HT-29 (cell line): Measurements from ENCODE around the gene DIS3L2. TPM values are rescaled to one million over a fixed set of nuclear protein-coding genes. Genes with fewer than 3 reads are reported as not detected.
"Not testable (repeated sequence)": the region's sequence is repeated elsewhere in the genome, so short reads cannot be mapped to it uniquely, and the experiment has no call there.

ENCODE experiments used
- DNase-seq: peaks from one replicate; pipeline ENCODE4 v3.0.0-alpha.2; 2015; ENCODE audit warnings: low spot score
- total RNA-seq: library from RNA; depleted of rRNA; stranded (reverse); fragments of >200 nt; shearing (Covaris generic); gene quantifications from 2 replicates; pipeline ENCODE4 v1.2.3, GENCODE V29; 2014

Gene DIS3L2
- total RNA-seq, 1 experiment from 2014 or later, result 29.4 TPM

GRCh38 chr2:232319803-232320442 is 358.4 kb downstream of the DIS3L2 start:
- DNase-seq, result no peak

GRCh38 chr2:232320443-232320803 is 358.9 kb downstream of the DIS3L2 start:
- no peak for DNase-seq

DNA sequence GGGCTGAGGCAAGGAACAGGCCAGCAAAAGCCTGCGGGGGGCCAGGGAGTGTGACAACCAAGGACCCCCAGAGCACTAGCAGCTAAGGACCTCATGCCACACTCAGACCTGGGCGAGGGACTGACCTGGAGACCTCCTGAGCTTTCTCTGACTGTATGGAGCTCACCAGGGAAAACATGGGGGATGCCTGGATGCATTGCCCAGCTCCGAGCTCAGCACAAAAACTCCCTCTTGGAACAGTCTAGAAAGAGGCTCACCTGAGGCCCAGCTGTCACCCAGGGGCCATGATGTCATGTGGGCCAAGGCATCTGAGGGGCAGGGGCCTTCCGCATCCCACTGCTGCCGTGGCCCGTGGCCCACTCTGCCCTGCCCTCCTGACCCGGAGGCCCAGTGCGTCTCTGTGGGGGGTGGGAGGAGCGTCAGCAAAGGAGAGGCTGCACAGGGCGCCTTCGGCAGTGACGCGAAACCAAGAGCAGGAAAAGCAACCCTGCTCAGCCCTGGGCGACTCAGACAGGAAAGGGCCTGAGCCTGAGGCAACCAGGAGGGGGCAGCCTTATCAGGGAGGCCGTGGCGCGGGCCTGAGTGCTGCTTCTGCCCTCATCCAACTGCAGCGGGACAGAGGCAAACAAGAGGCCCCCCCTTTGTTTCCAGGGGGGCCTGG is 359.8 kb downstream of the DIS3L2 start:
- DNase-seq, result no peak

DNA sequence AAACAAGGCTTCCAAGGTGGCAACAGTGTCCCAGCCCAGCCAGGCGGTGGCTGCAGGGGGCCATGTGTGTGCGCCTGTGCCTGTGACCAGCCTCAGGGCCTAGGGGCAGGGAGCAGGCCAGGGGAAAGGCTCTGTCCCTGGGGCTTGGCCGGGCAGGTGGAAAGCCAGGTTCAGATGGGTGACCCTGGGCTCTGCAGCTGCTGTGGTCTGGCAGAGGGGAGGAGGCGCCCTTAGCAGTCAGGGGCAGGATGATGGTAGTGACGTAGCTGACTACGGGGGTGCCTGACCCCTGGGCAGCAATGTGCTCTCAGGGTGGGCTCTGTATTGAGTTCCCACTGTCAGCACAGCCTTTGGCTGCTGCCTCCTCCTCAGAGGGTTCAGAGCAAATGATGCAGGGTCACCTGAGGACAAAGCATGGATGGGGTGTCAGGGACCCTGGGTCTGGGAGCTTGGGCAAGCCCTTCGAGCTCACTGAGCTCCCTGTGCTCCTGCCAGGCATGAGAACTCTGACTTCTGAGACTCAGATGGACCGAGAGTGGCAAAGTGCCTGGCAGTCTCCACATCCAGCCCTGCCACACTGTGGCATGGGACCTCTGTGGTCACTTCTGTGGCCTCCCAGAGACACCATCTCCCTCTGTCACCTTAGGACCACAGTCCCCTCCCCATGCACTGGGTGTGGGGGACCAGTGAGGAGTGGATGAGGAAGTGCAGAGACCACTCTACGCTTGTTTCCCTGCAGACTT is 360.5 kb downstream of the DIS3L2 start:
- DNase-seq, result no peak

GRCh38 chr2:232322560-232323327 is 361.2 kb downstream of the DIS3L2 start:
- no peak for DNase-seq

GRCh38 chr2:232323328-232323650 is 361.8 kb downstream of the DIS3L2 start:
- no peak for DNase-seq

DNA sequence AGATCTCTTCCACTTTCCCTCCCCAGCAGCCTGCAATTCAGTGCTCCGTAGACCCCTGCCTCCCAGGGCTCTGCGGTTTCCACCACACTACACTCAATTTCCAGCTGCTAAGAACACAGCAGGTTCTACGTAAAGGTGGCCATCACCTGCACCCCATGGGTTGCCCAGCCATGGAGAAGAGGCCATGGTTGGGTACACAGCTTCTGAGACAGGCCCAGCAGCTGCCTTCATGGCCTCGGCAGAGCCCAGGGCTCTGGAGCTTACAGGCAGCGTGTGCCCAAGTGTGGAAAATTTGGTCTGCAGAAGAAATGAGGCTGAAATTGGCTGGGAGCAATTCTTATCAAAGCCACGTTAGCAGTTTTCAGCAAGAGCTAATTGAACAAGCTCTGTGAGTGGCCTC is 362.5 kb downstream of the DIS3L2 start:
- DNase-seq, result not testable (repeated sequence)

DNA sequence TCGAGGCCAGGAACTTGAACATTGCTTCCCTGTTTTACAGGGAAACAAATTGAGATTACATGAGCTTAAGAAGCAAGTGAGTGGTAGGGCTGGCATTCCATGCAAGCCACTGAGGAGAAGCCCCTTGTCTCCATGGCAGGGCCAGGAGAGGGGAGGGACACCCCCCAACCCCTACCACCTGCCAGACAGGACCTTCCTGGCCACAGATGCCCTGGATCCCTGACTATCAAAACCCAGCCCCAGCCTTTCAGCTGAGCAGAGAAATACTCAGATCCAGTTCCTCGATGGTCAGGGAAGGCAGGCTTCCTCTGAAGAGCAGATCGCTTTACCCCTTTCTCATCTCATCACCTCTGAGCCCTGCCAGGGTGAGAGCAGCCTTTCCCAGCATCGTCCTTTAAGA is 363.3 kb downstream of the DIS3L2 start:
- no peak for DNase-seq

- DNase-seq, result peak; percentile 55
Observed at GRCh38 chr2:232325324-232326273, 364.1 kb downstream of the DIS3L2 start.

GRCh38 chr2:232326274-232327104 is 365.0 kb downstream of the DIS3L2 start:
- not testable (repeated sequence) for DNase-seq

DNA sequence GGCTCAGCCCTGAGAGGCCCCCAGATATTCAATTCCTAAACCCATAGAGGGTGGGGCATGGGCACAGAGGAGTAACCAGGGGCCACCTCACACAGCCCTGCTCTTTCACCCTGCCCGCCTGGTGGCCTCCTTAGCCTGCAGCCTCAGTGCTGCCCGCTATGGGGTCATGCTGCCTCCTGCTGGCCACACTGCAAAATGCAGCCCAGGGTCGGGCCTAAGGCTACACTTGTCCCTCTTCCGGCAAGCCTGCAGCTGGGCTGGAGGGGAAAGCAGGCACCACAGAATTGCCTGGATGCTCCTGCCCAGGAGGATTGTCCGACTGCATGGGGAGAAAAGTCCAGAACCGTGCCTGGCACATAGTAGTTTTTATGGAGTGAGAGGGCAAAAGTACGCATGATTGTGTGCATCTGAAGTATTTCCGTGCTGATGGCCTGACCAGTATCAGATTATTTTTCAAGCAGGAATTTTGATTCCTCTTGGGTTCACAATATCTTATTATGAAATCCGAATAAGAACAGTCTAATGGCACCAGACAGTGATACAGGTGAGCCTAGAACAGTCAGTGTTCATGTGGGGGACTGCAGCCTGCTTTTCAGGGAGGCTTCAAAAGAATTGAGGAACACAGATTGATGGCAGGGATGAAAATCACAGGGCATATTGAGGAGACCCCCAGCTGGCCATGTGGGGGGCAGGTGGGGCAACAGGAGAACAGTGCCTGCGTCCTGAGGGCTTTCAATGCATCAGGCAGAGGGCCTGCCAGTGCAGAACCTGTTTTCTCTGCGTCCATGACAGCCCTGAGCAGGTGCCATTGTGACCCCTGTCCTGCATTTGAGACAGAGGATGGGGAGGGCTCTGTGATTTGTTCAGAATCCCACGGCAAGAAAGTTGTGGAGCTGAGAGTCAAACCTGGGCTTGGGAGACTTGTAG is 365.9 kb downstream of the DIS3L2 start:
- peak; percentile 84 for DNase-seq

GRCh38 chr2:232328032-232328422 is 366.5 kb downstream of the DIS3L2 start:
- no peak for DNase-seq

GRCh38 chr2:232328516-232329460 is 367.3 kb downstream of the DIS3L2 start:
- DNase-seq, result no peak

- DNase-seq, result no peak
Observed at GRCh38 chr2:232329716-232330067, 368.2 kb downstream of the DIS3L2 start.

- no peak for DNase-seq
Observed at GRCh38 chr2:232330068-232330999, 368.8 kb downstream of the DIS3L2 start.

- DNase-seq, result not testable (repeated sequence)
Observed at GRCh38 chr2:232331061-232331460, 369.5 kb downstream of the DIS3L2 start.

- not testable (repeated sequence) for DNase-seq
Observed at GRCh38 chr2:232331641-232332040, 370.1 kb downstream of the DIS3L2 start.
